GM12878 (cell line): ENCODE measurements around the gene OSBPL3. TPM values are rescaled to one million over a fixed set of nuclear protein-coding genes. Genes with fewer than 3 reads are reported as not detected.

Source experiments
- BRCA1 ChIP-seq: IDR thresholded peaks from 2 replicates; pipeline ENCODE4 v1.6.1; 2011; ENCODE audit warnings: low read depth, low read length, improper control_type of control experiment
- CREB1 ChIP-seq: IDR thresholded peaks from 2 replicates; pipeline ENCODE4 v1.6.1; 2012; ENCODE audit warnings: low read depth, mild to moderate bottlenecking, inconsistent platforms
- ELK1 ChIP-seq: IDR thresholded peaks from 2 replicates; pipeline ENCODE4 v1.6.1; 2012; ENCODE audit warnings: low read depth, low read length, improper control_type of control experiment
- IKZF2 ChIP-seq, 2 experiments: fragments of 450-650 bp; IDR thresholded peaks; 2 replicates each; pipeline ENCODE4 v1.6.1; 2017; ENCODE audit warnings: mild to moderate bottlenecking in 2 of 2, moderate library complexity in 2 of 2
- IRF5 ChIP-seq: fragments of 450-650 bp; IDR thresholded peaks from 2 replicates; pipeline ENCODE4 v1.6.1; 2017; ENCODE audit warnings: borderline replicate concordance
- MLLT1 ChIP-seq: fragments of 450-650 bp; IDR thresholded peaks from 2 replicates; pipeline ENCODE4 v1.6.1; 2016; ENCODE audit warnings: mild to moderate bottlenecking
- MXI1 ChIP-seq: fragments of 150-350 bp; IDR thresholded peaks from 2 replicates; pipeline ENCODE4 v1.6.1; 2011; ENCODE audit warnings: low read depth, mild to moderate bottlenecking, inconsistent platforms, low read length, improper control_type of control experiment
- NR2C2 ChIP-seq: IDR thresholded peaks from 2 replicates; pipeline ENCODE4 v1.6.1; 2011; ENCODE audit warnings: borderline replicate concordance, low read depth; ENCODE audit not compliant: control insufficient read depth, insufficient read length
- PML ChIP-seq: IDR thresholded peaks from 2 replicates; pipeline ENCODE4 v1.6.1; 2012; ENCODE audit warnings: low read length, inconsistent platforms
- RCOR1 ChIP-seq: conservative IDR thresholded peaks from 2 replicates; pipeline ENCODE4 v1.6.1; 2012; ENCODE audit warnings: low read depth, low read length, improper control_type of control experiment
- TARDBP ChIP-seq: IDR thresholded peaks from 2 replicates; pipeline ENCODE4 v1.6.1; 2016; ENCODE audit warnings: borderline replicate concordance
- ZBTB33 ChIP-seq: fragments of 450-650 bp; IDR thresholded peaks from 2 replicates; pipeline ENCODE4 v1.6.1; 2017; ENCODE audit warnings: mild to moderate bottlenecking
- ZNF592 ChIP-seq: fragments of 450-650 bp; IDR thresholded peaks from 2 replicates; pipeline ENCODE4 v1.6.1; 2017; ENCODE audit warnings: mild to moderate bottlenecking, moderate library complexity
- ZSCAN29 ChIP-seq: fragments of 450-650 bp; IDR thresholded peaks from 2 replicates; pipeline ENCODE4 v1.6.1; 2017; ENCODE audit warnings: mild to moderate bottlenecking, moderate library complexity
- polyA plus RNA-seq, 11 experiments: library from polyadenylated mRNA; depleted of rRNA in 4 of 11; unstranded in 6 of 11; stranded (reverse) in 5 of 11; fragments of >200 nt; fragmentation: Nextera tagmentation in 4 of 11; fragmentation: Illumina TruSeq in 1 of 11; extraction: Ambion mirVana in 4 of 11; extraction: Trizol in 1 of 11; gene quantifications; 1 replicate in 1 of 11; 2 replicates in 10 of 11; pipeline versions ENCODE4 v1.2.1 to v1.2.3, GENCODE V29; 2011 to 2016; ENCODE audit warnings: inconsistent platforms in 2 of 11, missing spikeins in 2 of 11, low read depth in 1 of 11
- total RNA-seq, 4 experiments: library from RNA; depleted of rRNA in 3 of 4; stranded (reverse); fragments of >200 nt in 3 of 4; fragmentation: Illumina TruSeq in 1 of 4; extraction: Trizol in 1 of 4; gene quantifications; 2 replicates each; pipeline versions ENCODE4 v1.2.1 to v1.2.3, GENCODE V29; 2013 to 2021

The OSBPL3 gene
- total and polyA plus RNA-seq, 10 of the 15 experiments (the other 5 are each of a cell fraction or from before 2014, with no cell fraction given) = 6.1 to 46.6 (median 27.0) TPM

- TF ChIP-seq IKZF2 (IDR thresholded peaks at IDR 0.05) (no peak), CREB1 (peak; percentile 25; the same call in 1 of the 2 replicates), ZSCAN29 (no peak), MXI1 (no peak), TARDBP (no peak), ELK1 (no peak), ZNF592 (no peak), NR2C2 (no peak), PML (no peak), BRCA1 (no peak), ZBTB33 (no peak), RCOR1 (no peak), IRF5 (no peak), MLLT1 (no peak)
- TF ChIP-seq, all 136 proteins: peak for 11
Observed at GRCh38 chr7:24778543-24779282, 201.3 kb downstream of the OSBPL3 start (continued).
